HepG2 (cell line): ENCODE data around the gene FTL. TPM values are rescaled to one million over a fixed set of nuclear protein-coding genes. Genes with fewer than 3 reads are reported as not detected.
A peak's percentile ranks its signal among the peaks of the same experiment; 100 is the strongest.

Source experiments
- HMGXB4 ChIP-seq, 2 experiments: sonication (generic) in 1 of 2; formaldehyde crosslinking in 1 of 2; IDR thresholded peaks; 2 replicates each; pipeline versions ENCODE4 v1.4.0 to v1.6.1; 2018 to 2020; ENCODE audit warnings: missing genetic modification reagents in 2 of 2, borderline replicate concordance in 1 of 2, low read depth in 1 of 2, mild to moderate bottlenecking in 1 of 2, missing biosample characterization in 1 of 2
- IKZF4 ChIP-seq: sonication (generic); formaldehyde crosslinking; IDR thresholded peaks from 2 replicates; pipeline ENCODE4 v1.5.1; 2020; ENCODE audit warnings: borderline replicate concordance, mild to moderate bottlenecking, low read depth, missing genetic modification reagents; ENCODE audit errors: not compliant biosample characterization
- PAXIP1 ChIP-seq: sonication (generic); formaldehyde crosslinking; conservative IDR thresholded peaks from 2 replicates; pipeline ENCODE4 v1.4.0; 2020; ENCODE audit warnings: mild to moderate bottlenecking, missing genetic modification reagents, moderate library complexity
- SIX1 ChIP-seq: sonication (generic); formaldehyde crosslinking; IDR thresholded peaks from 2 replicates; pipeline ENCODE4 v1.4.0; 2020; ENCODE audit warnings: missing genetic modification reagents, borderline replicate concordance
- TSC22D2 ChIP-seq: sonication (generic); formaldehyde crosslinking; IDR thresholded peaks from 2 replicates; pipeline ENCODE4 v1.5.1; 2020; ENCODE audit warnings: missing genetic modification reagents, mild to moderate bottlenecking, borderline replicate concordance
- ZNF12 ChIP-seq: sonication (generic); formaldehyde crosslinking; IDR thresholded peaks from 2 replicates; pipeline ENCODE4 v1.5.0; 2020; ENCODE audit warnings: missing genetic modification reagents
- ZNF251 ChIP-seq: sonication (generic); formaldehyde crosslinking; IDR thresholded peaks from 2 replicates; pipeline ENCODE4 v1.9.0; 2021; ENCODE audit warnings: mild to moderate bottlenecking, missing genetic modification reagents
- ZNF704 ChIP-seq: sonication (generic); formaldehyde crosslinking; IDR thresholded peaks from 2 replicates; pipeline ENCODE4 v1.8.1; 2023; ENCODE audit warnings: mild to moderate bottlenecking, inconsistent platforms, moderate library complexity, missing genetic modification reagents, borderline replicate concordance
- ZSCAN22 ChIP-seq: sonication (generic); formaldehyde crosslinking; IDR thresholded peaks from 2 replicates; pipeline ENCODE4 v1.4.0; 2020; ENCODE audit warnings: mild to moderate bottlenecking, missing genetic modification reagents
- polyA plus RNA-seq, 8 experiments: library from polyadenylated mRNA; depleted of rRNA in 3 of 8; stranded (reverse) in 7 of 8; unstranded in 1 of 8; fragments of >200 nt; fragmentation: Illumina TruSeq in 4 of 8; extraction: Trizol in 4 of 8; gene quantifications; 2 replicates each; pipeline versions ENCODE4 v1.2.1 to v1.2.3, GENCODE V29; 2011 to 2016; ENCODE audit warnings: low read depth in 4 of 8, missing spikeins in 1 of 8, mixed read lengths in 1 of 8; ENCODE audit not compliant: insufficient read depth in 1 of 8
- total RNA-seq, 5 experiments: library from RNA; depleted of rRNA; stranded (reverse); fragments of >200 nt; fragmentation: Illumina TruSeq; extraction: Trizol; gene quantifications; 2 replicates each; pipeline ENCODE4 v1.2.3, GENCODE V29; 2016; ENCODE audit warnings: low read depth in 1 of 5
- TF ChIP-seq, protein P1 (sequence below): sonication (generic); formaldehyde crosslinking; conservative IDR thresholded peaks from 2 replicates; pipeline ENCODE4 v1.4.0; 2020; ENCODE audit warnings: missing genetic modification reagents
- TF ChIP-seq, protein P2 (sequence below), 2 experiments: fragments of 450-650 bp in 1 of 2; sonication (generic) in 1 of 2; formaldehyde crosslinking; IDR thresholded peaks; 2 replicates each; pipeline versions ENCODE4 v1.5.0 to v1.8.0; 2020 to 2022; ENCODE audit warnings: mild to moderate bottlenecking in 1 of 2, missing genetic modification reagents in 1 of 2
- TF ChIP-seq, protein P3 (sequence below): sonication (generic); formaldehyde crosslinking; conservative IDR thresholded peaks from 2 replicates; pipeline ENCODE4 v1.8.0; 2022; ENCODE audit warnings: low read depth, missing genetic modification reagents
- TF ChIP-seq, protein P4 (sequence below): sonication (generic); formaldehyde crosslinking; IDR thresholded peaks from 2 replicates; pipeline ENCODE4 v1.5.1; 2020; ENCODE audit warnings: mild to moderate bottlenecking, missing genetic modification reagents, moderate library complexity

FTL gene
- total and polyA plus RNA-seq, 2 of the 13 experiments (the other 11 are each of a cell fraction or from before 2014, with no cell fraction given): 2,721 to 8,800 TPM

DNA sequence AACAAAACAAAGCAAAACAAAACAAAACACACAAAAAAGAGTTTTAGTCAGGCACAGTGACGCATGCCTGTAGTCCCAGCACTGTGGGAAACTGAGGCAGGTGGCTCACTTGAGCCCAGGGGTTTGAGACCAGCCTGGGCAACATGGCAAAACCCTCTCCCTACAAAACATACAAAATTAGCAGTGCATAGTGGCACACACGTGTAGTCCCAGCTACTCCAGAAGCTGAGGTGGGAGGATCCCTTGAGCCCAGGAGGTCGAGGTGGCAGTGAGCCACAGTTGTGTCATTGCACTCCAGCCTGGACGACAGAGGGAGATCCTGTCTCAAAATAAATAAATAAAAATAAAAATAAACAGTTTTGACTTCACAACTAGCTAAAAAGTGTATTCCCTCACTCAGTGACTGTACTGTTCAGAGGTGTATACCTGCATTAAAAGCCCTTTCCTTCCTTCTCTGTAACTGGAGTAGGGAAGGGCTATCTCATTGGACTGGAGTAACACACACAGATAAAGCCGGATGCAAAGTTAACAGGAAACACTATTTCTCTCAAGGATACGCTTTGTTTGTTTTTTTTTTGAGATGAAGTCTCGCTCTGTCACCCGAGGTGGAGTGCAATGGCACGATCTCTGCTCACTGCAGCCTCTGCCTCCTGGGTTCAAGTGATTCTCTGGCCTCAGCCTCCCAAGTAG, 14.1 kb upstream of the FTL start (continued):
- no peak for TF ChIP-seq HMGXB4 (CRISPR knock-in tag; IDR thresholded peaks at IDR 0.05; ENCODE audit: borderline replicate concordance in 1 of 2, low read depth in 1 of 2)
- TF ChIP-seq, protein P1, sequence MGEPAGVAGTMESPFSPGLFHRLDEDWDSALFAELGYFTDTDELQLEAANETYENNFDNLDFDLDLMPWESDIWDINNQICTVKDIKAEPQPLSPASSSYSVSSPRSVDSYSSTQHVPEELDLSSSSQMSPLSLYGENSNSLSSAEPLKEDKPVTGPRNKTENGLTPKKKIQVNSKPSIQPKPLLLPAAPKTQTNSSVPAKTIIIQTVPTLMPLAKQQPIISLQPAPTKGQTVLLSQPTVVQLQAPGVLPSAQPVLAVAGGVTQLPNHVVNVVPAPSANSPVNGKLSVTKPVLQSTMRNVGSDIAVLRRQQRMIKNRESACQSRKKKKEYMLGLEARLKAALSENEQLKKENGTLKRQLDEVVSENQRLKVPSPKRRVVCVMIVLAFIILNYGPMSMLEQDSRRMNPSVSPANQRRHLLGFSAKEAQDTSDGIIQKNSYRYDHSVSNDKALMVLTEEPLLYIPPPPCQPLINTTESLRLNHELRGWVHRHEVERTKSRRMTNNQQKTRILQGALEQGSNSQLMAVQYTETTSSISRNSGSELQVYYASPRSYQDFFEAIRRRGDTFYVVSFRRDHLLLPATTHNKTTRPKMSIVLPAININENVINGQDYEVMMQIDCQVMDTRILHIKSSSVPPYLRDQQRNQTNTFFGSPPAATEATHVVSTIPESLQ: no peak
- no peak for TF ChIP-seq ZNF704 (CRISPR knock-in tag)
- TF ChIP-seq ZNF251 (CRISPR knock-in tag): no peak
- TF ChIP-seq, protein P2, sequence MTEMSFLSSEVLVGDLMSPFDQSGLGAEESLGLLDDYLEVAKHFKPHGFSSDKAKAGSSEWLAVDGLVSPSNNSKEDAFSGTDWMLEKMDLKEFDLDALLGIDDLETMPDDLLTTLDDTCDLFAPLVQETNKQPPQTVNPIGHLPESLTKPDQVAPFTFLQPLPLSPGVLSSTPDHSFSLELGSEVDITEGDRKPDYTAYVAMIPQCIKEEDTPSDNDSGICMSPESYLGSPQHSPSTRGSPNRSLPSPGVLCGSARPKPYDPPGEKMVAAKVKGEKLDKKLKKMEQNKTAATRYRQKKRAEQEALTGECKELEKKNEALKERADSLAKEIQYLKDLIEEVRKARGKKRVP (CRISPR knock-in tag; IDR thresholded peaks at IDR 0.05): no peak
- no peak for TF ChIP-seq ZSCAN22 (CRISPR knock-in tag)
- TF ChIP-seq IKZF4: no peak
- peak; percentile 46; the same call in 1 of the 2 replicates for TF ChIP-seq PAXIP1 (CRISPR knock-in tag)
- TF ChIP-seq, protein P3, sequence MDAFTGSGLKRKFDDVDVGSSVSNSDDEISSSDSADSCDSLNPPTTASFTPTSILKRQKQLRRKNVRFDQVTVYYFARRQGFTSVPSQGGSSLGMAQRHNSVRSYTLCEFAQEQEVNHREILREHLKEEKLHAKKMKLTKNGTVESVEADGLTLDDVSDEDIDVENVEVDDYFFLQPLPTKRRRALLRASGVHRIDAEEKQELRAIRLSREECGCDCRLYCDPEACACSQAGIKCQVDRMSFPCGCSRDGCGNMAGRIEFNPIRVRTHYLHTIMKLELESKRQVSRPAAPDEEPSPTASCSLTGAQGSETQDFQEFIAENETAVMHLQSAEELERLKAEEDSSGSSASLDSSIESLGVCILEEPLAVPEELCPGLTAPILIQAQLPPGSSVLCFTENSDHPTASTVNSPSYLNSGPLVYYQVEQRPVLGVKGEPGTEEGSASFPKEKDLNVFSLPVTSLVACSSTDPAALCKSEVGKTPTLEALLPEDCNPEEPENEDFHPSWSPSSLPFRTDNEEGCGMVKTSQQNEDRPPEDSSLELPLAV (CRISPR knock-in tag): no peak
- TF ChIP-seq ZNF12 (CRISPR knock-in tag): no peak
- TF ChIP-seq, protein P4, sequence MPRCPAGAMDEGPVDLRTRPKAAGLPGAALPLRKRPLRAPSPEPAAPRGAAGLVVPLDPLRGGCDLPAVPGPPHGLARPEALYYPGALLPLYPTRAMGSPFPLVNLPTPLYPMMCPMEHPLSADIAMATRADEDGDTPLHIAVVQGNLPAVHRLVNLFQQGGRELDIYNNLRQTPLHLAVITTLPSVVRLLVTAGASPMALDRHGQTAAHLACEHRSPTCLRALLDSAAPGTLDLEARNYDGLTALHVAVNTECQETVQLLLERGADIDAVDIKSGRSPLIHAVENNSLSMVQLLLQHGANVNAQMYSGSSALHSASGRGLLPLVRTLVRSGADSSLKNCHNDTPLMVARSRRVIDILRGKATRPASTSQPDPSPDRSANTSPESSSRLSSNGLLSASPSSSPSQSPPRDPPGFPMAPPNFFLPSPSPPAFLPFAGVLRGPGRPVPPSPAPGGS: no peak
- TF ChIP-seq TSC22D2: no peak
- peak; percentile 11; the same call in 1 of the 2 replicates for TF ChIP-seq SIX1
